ENCODE data around the gene ADGRD1. TPM values are rescaled to one million over a fixed set of nuclear protein-coding genes. Genes with fewer than 3 reads are reported as not detected.

Gene ADGRD1
- total RNA-seq, 1 experiment from 2014 or later = 0.77 TPM

- no peak for TF ChIP-seq E2F1 (CRISPR knock-in tag; IDR thresholded peaks at IDR 0.05)
These were observed 49.5 kb downstream of the ADGRD1 start (continued) for GRCh38 chr12:131003036-131003715.

GRCh38 chr12:131003716-131004045 lies 50.0 kb downstream of the ADGRD1 start:
- Mint-ChIP-seq H3K4me1 (no peaks in the 10 kb centered on the region), H3K27me3 (ENCODE audit: low read depth) (peaks cover 1% of the 10 kb centered on the region; the same call in 1 of the 2 replicates), H3K4me3 (no peak overlapping the region), H3K36me3 (peaks cover 20% of the 10 kb centered on the region), H3K27ac (no peak overlapping the region), H3K9me3 (peaks cover 24% of the 10 kb centered on the region)
- TF ChIP-seq NR1H2 (CRISPR knock-in tag; IDR thresholded peaks at IDR 0.05) (no peak), FOXP1 (CRISPR knock-in tag; IDR thresholded peaks at IDR 0.05; ENCODE audit: borderline replicate concordance) (no peak), CDX4 (CRISPR knock-in tag; IDR thresholded peaks at IDR 0.05; ENCODE audit: borderline replicate concordance) (no peak), TP53 (CRISPR knock-in tag; IDR thresholded peaks at IDR 0.05) (no peak), MLX (CRISPR knock-in tag; IDR thresholded peaks at IDR 0.05) (no peak), FOXK1 (CRISPR knock-in tag; IDR thresholded peaks at IDR 0.05) (no peak), HMGA2 (CRISPR knock-in tag; IDR thresholded peaks at IDR 0.05) (no peak), ERG (CRISPR knock-in tag; IDR thresholded peaks at IDR 0.05) (no peak), ZNF263 (CRISPR knock-in tag; IDR thresholded peaks at IDR 0.05; ENCODE audit: low read depth) (no peak), E2F1 (CRISPR knock-in tag; IDR thresholded peaks at IDR 0.05) (no peak), ETV6 (CRISPR knock-in tag; IDR thresholded peaks at IDR 0.05) (no peak)
- peak; percentile 30; the same call in 1 of the 2 replicates for ATAC-seq
- ChIA-PET CTCF (interaction anchor here (0.7 to 1.6 kb wide), 4 partner anchors 101 to 451 kb away, joined by 3 to 5 read pairs (median 4); no protein-coding TSS in a partner anchor), POLR2A (interaction anchor here (0.7 kb wide), 1 partner anchor 10 kb away, joined by 6 read pairs; no protein-coding TSS in a partner anchor)
- no peak for DNase-seq (ENCODE audit: low spot score)

- TF ChIP-seq ZNF232 (CRISPR knock-in tag; IDR thresholded peaks at IDR 0.05) (no peak), MAX (CRISPR knock-in tag; IDR thresholded peaks at IDR 0.05) (no peak), ZNF512 (CRISPR knock-in tag; IDR thresholded peaks at IDR 0.05; ENCODE audit: borderline replicate concordance) (no peak), MXD4 (CRISPR knock-in tag; IDR thresholded peaks at IDR 0.05; ENCODE audit: borderline replicate concordance) (no peak), ZNF263 (CRISPR knock-in tag; IDR thresholded peaks at IDR 0.05; ENCODE audit: low read depth) (0 out of 2 replicates have a peak, but pooled peaks have one; percentile 23)
- Mint-ChIP-seq H3K4me1 (no peaks in the 10 kb centered on the region), H3K27ac (no peak overlapping the region), H3K9me3 (peaks cover 20% of the 10 kb centered on the region), H3K4me3 (no peak overlapping the region), H3K27me3 (ENCODE audit: low read depth) (no peaks in the 10 kb centered on the region), H3K36me3 (peaks cover 15% of the 10 kb centered on the region)
- ChIA-PET CTCF (interaction anchor here (0.8 to 1.1 kb wide), 2 partner anchors 128 to 451 kb away, joined by 3 to 5 read pairs; no protein-coding TSS in a partner anchor), POLR2A (interaction anchor here (0.7 kb wide), 1 partner anchor 9 kb away, joined by 6 read pairs; no protein-coding TSS in a partner anchor)
- ATAC-seq = no peak
- no peak for DNase-seq (ENCODE audit: low spot score)
These were observed 50.5 kb downstream of the ADGRD1 start for GRCh38 chr12:131004166-131004565.

All from WTC11 (cell line).